Liver (tissue), 9 donors: ENCODE results near the gene PRRX1. TPM values are rescaled to one million over a fixed set of nuclear protein-coding genes. Genes with fewer than 3 reads are reported as not detected.

Experiments
- DNase-seq: peaks from one replicate; pipeline ENCODE4 v3.0.0-alpha.2; 2017; ENCODE audit warnings: low spot score
- H3K27ac ChIP-seq, 2 donors: one replicate each; pipeline ENCODE4 v1.7.0; 2013; ENCODE audit warnings: inconsistent platforms in 2 of 2, low read length in 2 of 2, control low read depth in 1 of 2, low read depth in 1 of 2, mild to moderate bottlenecking in 1 of 2
- H3K27me3 ChIP-seq, 4 donors: one replicate each; pipeline versions ENCODE4 v1.6.1 to v1.7.0; 2013; ENCODE audit warnings: low read length in 3 of 4, inconsistent platforms in 1 of 4, mild to moderate bottlenecking in 1 of 4, moderate library complexity in 1 of 4; ENCODE audit not compliant: control insufficient read depth in 4 of 4, insufficient read depth in 4 of 4
- H3K36me3 ChIP-seq, 4 donors: one replicate each; pipeline versions ENCODE4 v1.6.1 to v1.7.0; 2013; ENCODE audit warnings: low read length in 3 of 4, mild to moderate bottlenecking in 3 of 4, low read depth in 1 of 4, moderate library complexity in 1 of 4; ENCODE audit not compliant: control insufficient read depth in 4 of 4, insufficient read depth in 3 of 4
- H3K4me1 ChIP-seq, 4 donors: one replicate each; pipeline versions ENCODE4 v1.6.1 to v1.7.0; 2013; ENCODE audit warnings: low read length in 3 of 4, mild to moderate bottlenecking in 3 of 4, moderate library complexity in 1 of 4; ENCODE audit not compliant: control insufficient read depth in 4 of 4, insufficient read depth in 4 of 4
- H3K4me3 ChIP-seq, 3 donors: one replicate each; pipeline versions ENCODE4 v1.6.1 to v1.7.0; 2013; ENCODE audit warnings: low read length in 3 of 3, control low read depth in 1 of 3, low read depth in 1 of 3, mild to moderate bottlenecking in 1 of 3
- H3K9ac ChIP-seq, 2 donors: one replicate each; pipeline ENCODE4 v1.7.0; 2013; ENCODE audit warnings: low read length in 2 of 2, mild to moderate bottlenecking in 2 of 2, moderate library complexity in 2 of 2, control low read depth in 1 of 2, low read depth in 1 of 2
- H3K9me3 ChIP-seq, 4 donors: one replicate each; pipeline versions ENCODE4 v1.6.1 to v1.7.0; 2013; ENCODE audit warnings: low read length in 3 of 4; ENCODE audit not compliant: control insufficient read depth in 4 of 4
- CTCF ChIP-seq: fragments of 150-350 bp; IDR thresholded peaks from 2 replicates; pipeline ENCODE4 v1.5.1; 2017; ENCODE audit warnings: improper control_type of control experiment, low read depth, low read length; ENCODE audit not compliant: missing input control
- EGR1 ChIP-seq, 2 donors: IDR thresholded peaks; 2 replicates each; pipeline ENCODE4 v1.6.1; 2016 to 2018; ENCODE audit warnings: antibody characterized with exemption in 2 of 2, low read depth in 2 of 2
- FOXA1 ChIP-seq: IDR thresholded peaks from 2 replicates; pipeline ENCODE4 v1.6.1; 2016; ENCODE audit warnings: antibody characterized with exemption
- FOXA2 ChIP-seq: IDR thresholded peaks from 2 replicates; pipeline ENCODE4 v1.6.1; 2016; ENCODE audit warnings: antibody characterized with exemption
- GABPA ChIP-seq, 2 donors: IDR thresholded peaks in 1 of 2; conservative IDR thresholded peaks in 1 of 2; 2 replicates each; pipeline ENCODE4 v1.6.1; 2016; ENCODE audit warnings: antibody characterized with exemption in 2 of 2, mild to moderate bottlenecking in 1 of 2, moderate library complexity in 1 of 2
- HNF4A ChIP-seq, 2 donors: conservative IDR thresholded peaks; 2 replicates each; pipeline ENCODE4 v1.6.1; 2016; ENCODE audit warnings: antibody characterized with exemption in 2 of 2, mild to moderate bottlenecking in 2 of 2
- HNF4G ChIP-seq: IDR thresholded peaks from 2 replicates; pipeline ENCODE4 v1.6.1; 2016; ENCODE audit warnings: antibody characterized with exemption
- JUND ChIP-seq, 2 donors: IDR thresholded peaks; 2 replicates each; pipeline ENCODE4 v1.6.1; 2016; ENCODE audit warnings: antibody characterized with exemption in 2 of 2
- NR2F2 ChIP-seq: IDR thresholded peaks from 2 replicates; pipeline ENCODE4 v1.6.1; 2016; ENCODE audit warnings: antibody characterized with exemption
- RAD21 ChIP-seq, 2 donors: IDR thresholded peaks; 2 replicates each; pipeline ENCODE4 v1.6.1; 2016; ENCODE audit warnings: antibody characterized with exemption in 2 of 2, mild to moderate bottlenecking in 2 of 2
- RXRA ChIP-seq, 2 donors: IDR thresholded peaks; 2 replicates each; pipeline ENCODE4 v1.6.1; 2017 to 2018; ENCODE audit warnings: antibody characterized with exemption in 2 of 2, mild to moderate bottlenecking in 1 of 2
- YY1 ChIP-seq: IDR thresholded peaks from 2 replicates; pipeline ENCODE4 v1.6.1; 2016; ENCODE audit warnings: antibody characterized with exemption, mild to moderate bottlenecking
- WGBS: extraction: QIAGEN DNeasy Blood & Tissue Kit; methylation state at CpG from one replicate; pipeline ENCODE4 v1.1.7; 2013; 5-methylcytosine and 5-hydroxymethylcytosine counted together
- polyA plus RNA-seq, 2 donors: library from polyadenylated mRNA; stranded (reverse) in 1 of 2; unstranded in 1 of 2; fragments of 200-250 nt in 1 of 2; fragments of >200 nt in 1 of 2; fragmentation: Nextera tagmentation in 1 of 2; extraction: Ambion mirVana in 1 of 2; gene quantifications; one replicate each; pipeline versions ENCODE4 v1.2.1 to v1.2.3, GENCODE V29; 2013 to 2015
- total RNA-seq, 2 donors: library from RNA; depleted of rRNA; stranded (reverse); fragments of >200 nt; gene quantifications; one replicate each; pipeline ENCODE4 v1.2.3, GENCODE V29; 2014
- TF ChIP-seq, protein P1 (sequence below): IDR thresholded peaks from 2 replicates; pipeline ENCODE4 v1.6.1; 2016; ENCODE audit warnings: antibody characterized with exemption
- TF ChIP-seq, protein P2 (sequence below): IDR thresholded peaks from 2 replicates; pipeline ENCODE4 v1.6.1; 2016; ENCODE audit warnings: antibody characterized with exemption
- TF ChIP-seq, protein P3 (sequence below): IDR thresholded peaks from 2 replicates; pipeline ENCODE4 v1.6.1; 2016; ENCODE audit warnings: antibody characterized with exemption, mild to moderate bottlenecking
- TF ChIP-seq, protein P4 (sequence below): IDR thresholded peaks from 2 replicates; pipeline ENCODE4 v1.6.1; 2016; ENCODE audit warnings: antibody characterized with exemption
- donor health status: healthy.
- donor health status: healthy.
- donor health status: healthy.
- donor health status: healthy.
- donor health status: healthy.

Gene PRRX1
- total and polyA plus RNA-seq, 4 donors = under 0.01 to 0.37 (median 0.25) TPM; not detected in 1

GRCh38 chr1:170620164-170620563 lies 43.8 kb upstream of the PRRX1 start:
- Histone ChIP-seq H3K36me3 (no peaks in the 10 kb centered on the region), H3K9me3 (peaks cover 0 to 2% (median 0%) of the 10 kb centered on the region in 4 donors), H3K27ac (no peak overlapping the region), H3K9ac (no peak overlapping the region), H3K4me1 (no peaks in the 10 kb centered on the region), H3K27me3 (peaks cover 0 to 3% (median 0%) of the 10 kb centered on the region in 4 donors), H3K4me3 (no peak overlapping the region)
- no peak for DNase-seq
- TF ChIP-seq, protein P1, sequence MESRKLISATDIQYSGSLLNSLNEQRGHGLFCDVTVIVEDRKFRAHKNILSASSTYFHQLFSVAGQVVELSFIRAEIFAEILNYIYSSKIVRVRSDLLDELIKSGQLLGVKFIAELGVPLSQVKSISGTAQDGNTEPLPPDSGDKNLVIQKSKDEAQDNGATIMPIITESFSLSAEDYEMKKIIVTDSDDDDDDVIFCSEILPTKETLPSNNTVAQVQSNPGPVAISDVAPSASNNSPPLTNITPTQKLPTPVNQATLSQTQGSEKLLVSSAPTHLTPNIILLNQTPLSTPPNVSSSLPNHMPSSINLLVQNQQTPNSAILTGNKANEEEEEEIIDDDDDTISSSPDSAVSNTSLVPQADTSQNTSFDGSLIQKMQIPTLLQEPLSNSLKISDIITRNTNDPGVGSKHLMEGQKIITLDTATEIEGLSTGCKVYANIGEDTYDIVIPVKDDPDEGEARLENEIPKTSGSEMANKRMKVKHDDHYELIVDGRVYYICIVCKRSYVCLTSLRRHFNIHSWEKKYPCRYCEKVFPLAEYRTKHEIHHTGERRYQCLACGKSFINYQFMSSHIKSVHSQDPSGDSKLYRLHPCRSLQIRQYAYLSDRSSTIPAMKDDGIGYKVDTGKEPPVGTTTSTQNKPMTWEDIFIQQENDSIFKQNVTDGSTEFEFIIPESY = no peak
- TF ChIP-seq RAD21 (IDR thresholded peaks at IDR 0.05) = no peak
- TF ChIP-seq, protein P2, sequence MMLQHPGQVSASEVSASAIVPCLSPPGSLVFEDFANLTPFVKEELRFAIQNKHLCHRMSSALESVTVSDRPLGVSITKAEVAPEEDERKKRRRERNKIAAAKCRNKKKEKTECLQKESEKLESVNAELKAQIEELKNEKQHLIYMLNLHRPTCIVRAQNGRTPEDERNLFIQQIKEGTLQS = no peak
- no peak for TF ChIP-seq JUND (IDR thresholded peaks at IDR 0.05)

GRCh38 chr1:170623171-170623570 lies 40.8 kb upstream of the PRRX1 start:
- no peaks in the 10 kb centered on the region for H3K36me3 ChIP-seq
- H3K27ac ChIP-seq = no peak overlapping the region
- no peak overlapping the region for H3K9ac ChIP-seq
- no peak for TF ChIP-seq HNF4G
- no peak for TF ChIP-seq EGR1 (IDR thresholded peaks at IDR 0.05; ENCODE audit: low read depth in 2 of 2)
- TF ChIP-seq, protein P3, sequence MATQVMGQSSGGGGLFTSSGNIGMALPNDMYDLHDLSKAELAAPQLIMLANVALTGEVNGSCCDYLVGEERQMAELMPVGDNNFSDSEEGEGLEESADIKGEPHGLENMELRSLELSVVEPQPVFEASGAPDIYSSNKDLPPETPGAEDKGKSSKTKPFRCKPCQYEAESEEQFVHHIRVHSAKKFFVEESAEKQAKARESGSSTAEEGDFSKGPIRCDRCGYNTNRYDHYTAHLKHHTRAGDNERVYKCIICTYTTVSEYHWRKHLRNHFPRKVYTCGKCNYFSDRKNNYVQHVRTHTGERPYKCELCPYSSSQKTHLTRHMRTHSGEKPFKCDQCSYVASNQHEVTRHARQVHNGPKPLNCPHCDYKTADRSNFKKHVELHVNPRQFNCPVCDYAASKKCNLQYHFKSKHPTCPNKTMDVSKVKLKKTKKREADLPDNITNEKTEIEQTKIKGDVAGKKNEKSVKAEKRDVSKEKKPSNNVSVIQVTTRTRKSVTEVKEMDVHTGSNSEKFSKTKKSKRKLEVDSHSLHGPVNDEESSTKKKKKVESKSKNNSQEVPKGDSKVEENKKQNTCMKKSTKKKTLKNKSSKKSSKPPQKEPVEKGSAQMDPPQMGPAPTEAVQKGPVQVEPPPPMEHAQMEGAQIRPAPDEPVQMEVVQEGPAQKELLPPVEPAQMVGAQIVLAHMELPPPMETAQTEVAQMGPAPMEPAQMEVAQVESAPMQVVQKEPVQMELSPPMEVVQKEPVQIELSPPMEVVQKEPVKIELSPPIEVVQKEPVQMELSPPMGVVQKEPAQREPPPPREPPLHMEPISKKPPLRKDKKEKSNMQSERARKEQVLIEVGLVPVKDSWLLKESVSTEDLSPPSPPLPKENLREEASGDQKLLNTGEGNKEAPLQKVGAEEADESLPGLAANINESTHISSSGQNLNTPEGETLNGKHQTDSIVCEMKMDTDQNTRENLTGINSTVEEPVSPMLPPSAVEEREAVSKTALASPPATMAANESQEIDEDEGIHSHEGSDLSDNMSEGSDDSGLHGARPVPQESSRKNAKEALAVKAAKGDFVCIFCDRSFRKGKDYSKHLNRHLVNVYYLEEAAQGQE = no peak
- no peak for TF ChIP-seq GABPA (IDR thresholded peaks at IDR 0.05 in 1 of 2, conservative IDR thresholded peaks at IDR 0.05 in 1 of 2)
- no peak for TF ChIP-seq FOXA1
- TF ChIP-seq, protein P2 = no peak
- TF ChIP-seq NR2F2 = no peak
- no peak for TF ChIP-seq JUND (IDR thresholded peaks at IDR 0.05)
- TF ChIP-seq FOXA2 = no peak
- TF ChIP-seq RXRA (IDR thresholded peaks at IDR 0.05) = no peak
- no peak for TF ChIP-seq HNF4A (conservative IDR thresholded peaks at IDR 0.05)
- TF ChIP-seq, protein P4, sequence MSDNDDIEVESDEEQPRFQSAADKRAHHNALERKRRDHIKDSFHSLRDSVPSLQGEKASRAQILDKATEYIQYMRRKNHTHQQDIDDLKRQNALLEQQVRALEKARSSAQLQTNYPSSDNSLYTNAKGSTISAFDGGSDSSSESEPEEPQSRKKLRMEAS = no peak
- TF ChIP-seq YY1 = no peak
- TF ChIP-seq, protein P1 = no peak
- TF ChIP-seq CTCF = no peak
- peaks cover 0 to 2% (median 0%) of the 10 kb centered on the region in 4 donors for H3K9me3 ChIP-seq
- 71% methylated on average over 2 of the region's 2 CpGs for WGBS
- H3K4me1 ChIP-seq = no peaks in the 10 kb centered on the region
- no peak for DNase-seq
- H3K4me3 ChIP-seq = no peak overlapping the region
- no peaks in the 10 kb centered on the region for H3K27me3 ChIP-seq
